HFF-Myc (cell line): Measurements from ENCODE around the gene GATA6.

Experiments used
- DNase-seq: peaks from one replicate; pipeline ENCODE4 v3.0.0-alpha.2; 2011; ENCODE audit warnings: low read depth; ENCODE audit errors: extremely low read depth
- H3K4me3 ChIP-seq: replicated peaks from 2 replicates; pipeline ENCODE4 v1.5.1; 2011; ENCODE audit warnings: low read depth, mild to moderate bottlenecking, control low read depth, low read length
- CTCF ChIP-seq: IDR thresholded peaks from 2 replicates; pipeline ENCODE4 v1.5.1; 2012; ENCODE audit warnings: mild to moderate bottlenecking, low read depth, low read length, control low read depth; ENCODE audit errors: missing control alignments

GATA6 gene

GRCh38 chr18:22165049-22165602 is 4.3 kb upstream of the GATA6 start:
- no peak overlapping the region for H3K4me3 ChIP-seq
- no peak for TF ChIP-seq CTCF
- no peak for DNase-seq

GRCh38 chr18:22165603-22166068 is 3.8 kb upstream of the GATA6 start:
- H3K4me3 ChIP-seq: no peak overlapping the region
- no peak for TF ChIP-seq CTCF
- DNase-seq: no peak

GRCh38 chr18:22166069-22166950 is 3.1 kb upstream of the GATA6 start:
- DNase-seq: no peak
- H3K4me3 ChIP-seq: no peak overlapping the region
- TF ChIP-seq CTCF: no peak

GRCh38 chr18:22167091-22167470 is 2.3 kb upstream of the GATA6 start:
- no peak for DNase-seq
- TF ChIP-seq CTCF: no peak
- H3K4me3 ChIP-seq: no peak overlapping the region

GRCh38 chr18:22167471-22168241 is 1.7 kb upstream of the GATA6 start:
- DNase-seq: no peak
- no peak for TF ChIP-seq CTCF
- no peak overlapping the region for H3K4me3 ChIP-seq

- H3K4me3 ChIP-seq: no peak overlapping the region
- DNase-seq: no peak
- no peak for TF ChIP-seq CTCF
Measured at GRCh38 chr18:22168360-22168921, 948 bp upstream of the GATA6 start.
